IMR-90 (cell line): ENCODE results near the gene RNF4. TPM values are rescaled to one million over a fixed set of nuclear protein-coding genes. Genes with fewer than 3 reads are reported as not detected.

Experiments used
- ATAC-seq: fragments of 200-7000 bp; cut with Tn5 transposase; 2 replicates; pipeline ENCODE4 v1.9.1; 2020; ENCODE audit warnings: low read depth, mild to moderate bottlenecking, moderate library complexity
- BruUV-seq: library from RNA; stranded (reverse); fragments of 400-500 nt; replicated peaks from 2 replicates; lab custom pipeline; 2021; lab: Mats Ljungman, UMichigan
- CTCF ChIA-PET: fragments of 300-600 bp; formaldehyde crosslinking; extraction: SDS; loops from one replicate; lab custom pipeline; 2021; ENCODE audit warnings: antibody characterized with exemption; lab: Yijun Ruan, JAX
- POLR2A ChIA-PET: fragments of 300-600 bp; sonication (Branson Sonifier 250); formaldehyde crosslinking; loops from one replicate; lab custom pipeline; 2022; ENCODE audit warnings: antibody characterized with exemption; ENCODE audit not compliant: unreplicated experiment; lab: Charles Lee
- DNase-seq: peaks from one replicate; pipeline ENCODE4 v3.0.0; 2013
- H2AFZ ChIP-seq: replicated peaks from 2 replicates; pipeline ENCODE3; 2013; ENCODE audit warnings: low read length, mild to moderate bottlenecking; ENCODE audit not compliant: poor library complexity
- H2AK5ac ChIP-seq: 2 replicates; pipeline ENCODE4 v1.6.1; 2013; ENCODE audit warnings: low read depth, low read length, inconsistent platforms
- H2AK9ac ChIP-seq: replicated peaks from 2 replicates; pipeline ENCODE3; 2013; ENCODE audit warnings: mild to moderate bottlenecking, low read depth, low read length, moderate library complexity; ENCODE audit not compliant: poor library complexity
- H2BK120ac ChIP-seq: 2 replicates; pipeline ENCODE4 v1.6.1; 2013; ENCODE audit warnings: low read depth, low read length, inconsistent platforms
- H2BK15ac ChIP-seq: 3 replicates; pipeline ENCODE4 v1.6.1; 2013; ENCODE audit warnings: low read depth, low read length, inconsistent platforms
- H2BK20ac ChIP-seq: 2 replicates; pipeline ENCODE4 v1.6.1; 2013; ENCODE audit warnings: low read depth, mild to moderate bottlenecking, inconsistent platforms, low read length, moderate library complexity
- H2BK5ac ChIP-seq: 2 replicates; pipeline ENCODE4 v1.6.1; 2013; ENCODE audit warnings: mild to moderate bottlenecking, low read depth, low read length, inconsistent platforms; ENCODE audit not compliant: poor library complexity, severe bottlenecking
- H3K14ac ChIP-seq: replicated peaks from 2 replicates; pipeline ENCODE4 v1.6.1; 2013; ENCODE audit warnings: low read depth, low read length, inconsistent platforms
- H3K18ac ChIP-seq: 2 replicates; pipeline ENCODE4 v1.6.1; 2013; ENCODE audit warnings: low read depth, low read length, control low read depth
- H3K23ac ChIP-seq: 2 replicates; pipeline ENCODE4 v1.6.1; 2013; ENCODE audit warnings: low read depth, low read length, inconsistent platforms
- H3K27ac ChIP-seq: 2 replicates; pipeline ENCODE4 v1.5.1; 2013; ENCODE audit warnings: mild to moderate bottlenecking, control low read depth, low read length; ENCODE audit not compliant: insufficient read depth
- H3K27me3 ChIP-seq: 2 replicates; pipeline ENCODE4 v1.6.1; 2013; ENCODE audit warnings: low read length; ENCODE audit not compliant: control insufficient read depth, insufficient read depth
- H3K36me3 ChIP-seq: 2 replicates; pipeline ENCODE4 v1.6.1; 2013; ENCODE audit warnings: low read length, mixed read lengths; ENCODE audit not compliant: control insufficient read depth, insufficient read depth
- H3K4ac ChIP-seq: 2 replicates; pipeline ENCODE4 v1.6.1; 2013; ENCODE audit warnings: low read depth, low read length, inconsistent platforms
- H3K4me1 ChIP-seq: 2 replicates; pipeline ENCODE4 v1.6.1; 2013; ENCODE audit warnings: low read length, mixed read lengths; ENCODE audit not compliant: control insufficient read depth, insufficient read depth
- H3K4me2 ChIP-seq: 2 replicates; pipeline ENCODE4 v1.6.1; 2013; ENCODE audit warnings: low read depth, mild to moderate bottlenecking, control low read depth, low read length, moderate library complexity
- H3K4me3 ChIP-seq: 2 replicates; pipeline ENCODE4 v1.5.1; 2013; ENCODE audit warnings: low read depth, mild to moderate bottlenecking, control low read depth, low read length, moderate library complexity; ENCODE audit not compliant: insufficient read depth
- H3K56ac ChIP-seq: 2 replicates; pipeline ENCODE4 v1.6.1; 2013; ENCODE audit warnings: low read length, inconsistent platforms; ENCODE audit not compliant: insufficient read depth; ENCODE audit errors: extremely low read depth
- H3K79me1 ChIP-seq, 2 experiments: 2 replicates each; pipeline ENCODE4 v1.6.1; 2013; ENCODE audit warnings: low read length in 2 of 2, inconsistent platforms in 1 of 2, low read depth in 1 of 2
- H3K9ac ChIP-seq: 2 replicates; pipeline ENCODE4 v1.6.1; 2013; ENCODE audit warnings: low read depth, low read length, control low read depth
- H3K9me1 ChIP-seq: 2 replicates; pipeline ENCODE4 v1.6.1; 2013; ENCODE audit warnings: low read length, inconsistent platforms; ENCODE audit not compliant: insufficient read depth
- H3K9me3 ChIP-seq: 2 replicates; pipeline ENCODE4 v1.6.1; 2013; ENCODE audit warnings: low read length; ENCODE audit not compliant: control insufficient read depth, insufficient read depth
- H4K20me1 ChIP-seq: 2 replicates; pipeline ENCODE4 v1.6.1; 2013; ENCODE audit warnings: low read length, inconsistent platforms; ENCODE audit not compliant: insufficient read depth
- H4K5ac ChIP-seq: 2 replicates; pipeline ENCODE4 v1.6.1; 2013; ENCODE audit warnings: mild to moderate bottlenecking, low read depth, low read length, control low read depth
- H4K8ac ChIP-seq, 2 experiments: 2 replicates each; pipeline ENCODE4 v1.6.1; 2013; ENCODE audit warnings: low read depth in 2 of 2, low read length in 2 of 2, control low read depth in 1 of 2, inconsistent platforms in 1 of 2
- H4K91ac ChIP-seq: 2 replicates; pipeline ENCODE4 v1.6.1; 2013; ENCODE audit warnings: low read depth, low read length, inconsistent platforms; ENCODE audit not compliant: insufficient read depth
- BHLHE40 ChIP-seq: fragments of 150-350 bp; IDR thresholded peaks from 2 replicates; pipeline ENCODE4 v1.6.1; 2016; ENCODE audit warnings: mild to moderate bottlenecking, low read depth, low read length
- CEBPB ChIP-seq: IDR thresholded peaks from 2 replicates; pipeline ENCODE4 v1.6.1; 2012; ENCODE audit warnings: low read depth, low read length, improper control_type of control experiment
- MXI1 ChIP-seq: IDR thresholded peaks from 2 replicates; pipeline ENCODE4 v1.6.1; 2012; ENCODE audit warnings: low read depth, mild to moderate bottlenecking, low read length, moderate library complexity, borderline replicate concordance
- POLR2A ChIP-seq: IDR thresholded peaks from 2 replicates; pipeline ENCODE4 v1.6.1; 2012; ENCODE audit warnings: mild to moderate bottlenecking, low read depth, low read length
- RAD21 ChIP-seq: IDR thresholded peaks from 2 replicates; pipeline ENCODE4 v1.6.1; 2012; ENCODE audit warnings: low read length, improper control_type of control experiment
- RCOR1 ChIP-seq: IDR thresholded peaks from 2 replicates; pipeline ENCODE4 v1.6.1; 2012; ENCODE audit warnings: mild to moderate bottlenecking, low read length, improper control_type of control experiment; ENCODE audit not compliant: insufficient replicate concordance
- WGBS, 2 experiments: methylation state at CpG; one replicate each; pipeline versions ENCODE4 v1.1.5 to v1.1.7; 2013; ENCODE audit warnings: missing lambda C conversion rate in 2 of 2; ENCODE audit not compliant: insufficient read length in 1 of 2; ENCODE audit errors: extremely low coverage in 2 of 2; 5-methylcytosine and 5-hydroxymethylcytosine counted together
- dilution Hi-C: fragments of 300-500 bp; cut with HindIII; formaldehyde crosslinking; loops from one replicate; pipeline ENCODE4 v1.14.3; 2018; ENCODE audit warnings: low sequenced_read_pairs; ENCODE audit not compliant: unreplicated experiment
- in situ Hi-C: fragments of 300-500 bp; cut with MboI; formaldehyde crosslinking; loops from 3 replicates; pipeline ENCODE4 v1.14.3; 2019; ENCODE audit warnings: low sequenced_read_pairs, inconsistent platforms, mixed read lengths
- intact Hi-C: fragments of 100-400 bp; cut with micrococcal nuclease; formaldehyde crosslinking; loops from 2 replicates; pipeline ENCODE4 v1.10.0; 2022
- polyA plus RNA-seq, 3 experiments: library from polyadenylated mRNA; depleted of rRNA; stranded (reverse); fragments of >200 nt; gene quantifications; 2 replicates each; pipeline ENCODE4 v1.2.3, GENCODE V29; 2012; ENCODE audit warnings: low replicate concordance in 1 of 3
- total RNA-seq: library from RNA; depleted of rRNA; stranded (reverse); fragments of >200 nt; gene quantifications from 2 replicates; pipeline ENCODE4 v1.2.3, GENCODE V29; 2012
- TF ChIP-seq, protein P1 (sequence below): conservative IDR thresholded peaks from 2 replicates; pipeline ENCODE4 v1.5.1; 2012; ENCODE audit warnings: mild to moderate bottlenecking, low read depth, low read length, improper control_type of control experiment

The RNF4 gene
- total and polyA plus RNA-seq, 2 of the 4 experiments (the other 2 are of a cell fraction) = 63.8 to 73.8 TPM

DNA sequence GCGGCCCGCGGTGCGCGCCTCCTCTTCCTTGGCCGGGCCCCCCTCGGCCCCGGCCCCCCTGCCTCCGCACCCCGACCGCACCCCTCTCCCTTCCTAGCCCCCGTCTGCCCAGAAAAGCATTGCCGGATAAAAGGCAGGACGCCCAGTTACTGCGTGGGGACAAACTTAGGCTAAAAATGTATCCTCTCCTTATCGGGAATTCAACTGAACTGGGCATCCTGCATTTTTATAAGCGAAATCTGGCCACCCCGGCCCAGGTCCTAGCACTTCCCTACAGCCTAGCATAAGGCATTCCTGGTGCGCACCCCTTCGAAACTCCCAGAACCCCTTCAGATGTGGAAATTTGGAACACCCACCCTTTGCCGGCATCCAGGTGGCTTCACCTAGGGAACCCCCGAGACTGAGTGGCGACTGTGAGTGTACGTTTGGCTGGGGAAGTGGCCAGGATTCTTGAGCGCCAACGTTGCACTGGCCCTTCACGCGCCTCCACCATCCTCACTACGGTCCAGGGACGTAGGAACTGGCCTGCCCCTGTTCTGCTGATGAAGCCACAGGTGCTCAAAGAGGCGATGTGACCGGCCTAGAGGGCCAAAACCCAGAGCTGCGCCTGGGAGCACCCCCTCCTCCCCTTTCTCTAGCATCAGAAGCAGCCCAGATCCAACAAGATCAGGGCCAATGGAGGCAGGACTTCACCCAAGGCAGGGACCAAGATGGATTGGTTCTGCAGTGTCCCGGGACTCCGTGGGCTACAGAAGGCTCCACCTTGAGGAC, 5.7 kb upstream of the RNF4 start:
- ChIA-PET CTCF (no interaction called here), POLR2A (interaction anchor here (0.6 kb wide), 1 partner anchor 185 kb away, joined by 3 read pairs; no protein-coding TSS in a partner anchor)
- Histone ChIP-seq H3K18ac (no peak overlapping the region), H3K4ac (no peak overlapping the region), H2BK15ac (no peak overlapping the region), H3K79me1 (peaks cover 10% of the 10 kb centered on the region in 2 experiments), H2BK20ac (no peak overlapping the region), H3K9me1 (peaks cover 3% of the 10 kb centered on the region; the same call in 1 of the 2 replicates), H3K4me3 (no peak overlapping the region), H3K4me1 (peaks cover 2% of the 10 kb centered on the region; the same call in 1 of the 2 replicates), H4K91ac (no peak overlapping the region), H3K27me3 (peaks cover 5% of the 10 kb centered on the region), H3K27ac (no peak overlapping the region), H2AK9ac (peak overlapping the region; percentile 51), H3K4me2 (peak overlapping the region; percentile 3; the same call in 1 of the 2 replicates), H4K8ac (0 out of 4 replicates have a peak overlapping the region, but pooled peaks of 1 of the 2 experiments have one; percentile 47), H3K56ac (no peak overlapping the region), H4K5ac (no peak overlapping the region), H2BK120ac (no peak overlapping the region), H2AFZ (peak overlapping the region; percentile 12), H3K9me3 (no peaks in the 10 kb centered on the region), H3K23ac (no peak overlapping the region; the same call in 1 of the 2 replicates), H3K9ac (peak overlapping the region; percentile 28; the same call in 1 of the 2 replicates), H2AK5ac (peak overlapping the region; percentile 39; the same call in 1 of the 2 replicates), H3K36me3 (peaks cover 2% of the 10 kb centered on the region; the same call in 1 of the 2 replicates), H3K14ac (no peak overlapping the region), H2BK5ac (no peak overlapping the region), H4K20me1 (no peaks in the 10 kb centered on the region; the same call in 1 of the 2 replicates)
- in situ Hi-C loops (no loop called here), dilution Hi-C loops (no loop called here), intact Hi-C loops (loop anchor here (1.0 to 5.0 kb wide), 2 partner anchors 221 to 243 kb away; partner anchors contain the start of genes HAUS3 and POLN)
- 16% methylated on average over 6 of the region's 35 CpGs; no CpG with 5 or more reads in 1 of the 2 experiments for whole genome bisulfite sequencing, 2 experiments
- BruUV-seq = no TSS peak
- TF ChIP-seq POLR2A (no peak), BHLHE40 (no peak), RAD21 (no peak), MXI1 (no peak), RCOR1 (no peak), CEBPB (no peak)
- TF ChIP-seq, protein P1, sequence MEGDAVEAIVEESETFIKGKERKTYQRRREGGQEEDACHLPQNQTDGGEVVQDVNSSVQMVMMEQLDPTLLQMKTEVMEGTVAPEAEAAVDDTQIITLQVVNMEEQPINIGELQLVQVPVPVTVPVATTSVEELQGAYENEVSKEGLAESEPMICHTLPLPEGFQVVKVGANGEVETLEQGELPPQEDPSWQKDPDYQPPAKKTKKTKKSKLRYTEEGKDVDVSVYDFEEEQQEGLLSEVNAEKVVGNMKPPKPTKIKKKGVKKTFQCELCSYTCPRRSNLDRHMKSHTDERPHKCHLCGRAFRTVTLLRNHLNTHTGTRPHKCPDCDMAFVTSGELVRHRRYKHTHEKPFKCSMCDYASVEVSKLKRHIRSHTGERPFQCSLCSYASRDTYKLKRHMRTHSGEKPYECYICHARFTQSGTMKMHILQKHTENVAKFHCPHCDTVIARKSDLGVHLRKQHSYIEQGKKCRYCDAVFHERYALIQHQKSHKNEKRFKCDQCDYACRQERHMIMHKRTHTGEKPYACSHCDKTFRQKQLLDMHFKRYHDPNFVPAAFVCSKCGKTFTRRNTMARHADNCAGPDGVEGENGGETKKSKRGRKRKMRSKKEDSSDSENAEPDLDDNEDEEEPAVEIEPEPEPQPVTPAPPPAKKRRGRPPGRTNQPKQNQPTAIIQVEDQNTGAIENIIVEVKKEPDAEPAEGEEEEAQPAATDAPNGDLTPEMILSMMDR = no peak
- ATAC-seq = no peak; the same call in 1 of the 2 replicates
- no peak for DNase-seq
